Ovary (tissue), 3 donors: ENCODE measurements around the gene MFGE8.

ENCODE experiments used
- POLR2A ChIP-seq: fragments of 450-650 bp; IDR thresholded peaks from one replicate; pipeline ENCODE4 v1.6.1; 2017; ENCODE audit warnings: antibody characterized with exemption, mild to moderate bottlenecking, moderate library complexity
- TF ChIP-seq, protein P1 (sequence below), 3 donors: fragments of 450-650 bp in 2 of 3; fragments of 200-600 bp in 1 of 3; IDR thresholded peaks; one replicate each; pipeline versions ENCODE4 v1.5.1 to v1.8.0; 2016 to 2022; ENCODE audit warnings: antibody characterized with exemption in 3 of 3, mild to moderate bottlenecking in 1 of 3
- donor health status: DM: no; HTN: no; CAD: no.

DNA sequence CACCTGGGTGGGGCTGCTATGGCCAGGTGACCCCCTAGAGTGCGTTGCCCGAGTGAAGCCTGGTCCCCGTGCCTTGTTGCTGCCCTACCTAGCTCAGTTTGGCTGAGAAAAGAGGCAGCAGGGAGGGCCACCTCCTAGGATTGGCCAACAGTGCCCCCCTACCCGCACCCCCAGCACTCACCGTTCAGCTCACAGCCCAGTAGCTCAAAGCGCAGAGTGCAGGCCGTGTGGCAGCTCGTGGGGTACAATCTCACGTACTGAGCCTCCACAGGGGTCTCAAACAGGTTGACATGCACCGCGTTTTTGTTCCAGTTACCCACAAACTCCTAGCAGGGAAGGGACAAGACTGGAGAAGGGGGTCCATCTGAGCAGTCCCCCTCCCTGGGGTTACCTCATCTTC is 7.6 kb downstream of the MFGE8 start:
- TF ChIP-seq POLR2A = no peak
- TF ChIP-seq, protein P1, sequence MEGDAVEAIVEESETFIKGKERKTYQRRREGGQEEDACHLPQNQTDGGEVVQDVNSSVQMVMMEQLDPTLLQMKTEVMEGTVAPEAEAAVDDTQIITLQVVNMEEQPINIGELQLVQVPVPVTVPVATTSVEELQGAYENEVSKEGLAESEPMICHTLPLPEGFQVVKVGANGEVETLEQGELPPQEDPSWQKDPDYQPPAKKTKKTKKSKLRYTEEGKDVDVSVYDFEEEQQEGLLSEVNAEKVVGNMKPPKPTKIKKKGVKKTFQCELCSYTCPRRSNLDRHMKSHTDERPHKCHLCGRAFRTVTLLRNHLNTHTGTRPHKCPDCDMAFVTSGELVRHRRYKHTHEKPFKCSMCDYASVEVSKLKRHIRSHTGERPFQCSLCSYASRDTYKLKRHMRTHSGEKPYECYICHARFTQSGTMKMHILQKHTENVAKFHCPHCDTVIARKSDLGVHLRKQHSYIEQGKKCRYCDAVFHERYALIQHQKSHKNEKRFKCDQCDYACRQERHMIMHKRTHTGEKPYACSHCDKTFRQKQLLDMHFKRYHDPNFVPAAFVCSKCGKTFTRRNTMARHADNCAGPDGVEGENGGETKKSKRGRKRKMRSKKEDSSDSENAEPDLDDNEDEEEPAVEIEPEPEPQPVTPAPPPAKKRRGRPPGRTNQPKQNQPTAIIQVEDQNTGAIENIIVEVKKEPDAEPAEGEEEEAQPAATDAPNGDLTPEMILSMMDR (IDR thresholded peaks at IDR 0.05) = no peak
